Colonic mucosa (tissue), 4 donors: ENCODE results near the gene KRT7. TPM values are rescaled to one million over a fixed set of nuclear protein-coding genes. Genes with fewer than 3 reads are reported as not detected.
"Not testable (repeated sequence)": the region's sequence is repeated elsewhere in the genome, so short reads cannot be mapped to it uniquely, and the experiment has no call there.

Experiments
- DNase-seq: peaks from one replicate; pipeline ENCODE4 v3.0.0-alpha.2; 2020
- H3K27ac ChIP-seq: fragments of 200-600 bp; one replicate; pipeline ENCODE4 v1.8.0; 2021
- H3K27me3 ChIP-seq: fragments of 200-600 bp; one replicate; pipeline ENCODE4 v1.8.0; 2021
- H3K36me3 ChIP-seq: fragments of 200-600 bp; one replicate; pipeline ENCODE4 v1.8.0; 2021
- H3K4me1 ChIP-seq: fragments of 200-600 bp; one replicate; pipeline ENCODE4 v1.8.0; 2021; ENCODE audit warnings: mild to moderate bottlenecking
- H3K4me3 ChIP-seq: fragments of 200-600 bp; one replicate; pipeline ENCODE4 v1.8.0; 2021
- H3K9ac ChIP-seq, 2 donors: one replicate each; pipeline ENCODE4 v1.7.0; 2013; ENCODE audit warnings: control low read depth in 2 of 2, low read depth in 2 of 2, low read length in 2 of 2
- H3K9me3 ChIP-seq: fragments of 200-600 bp; one replicate; pipeline ENCODE4 v1.8.0; 2021
- CTCF ChIP-seq: fragments of 200-600 bp; IDR thresholded peaks from one replicate; pipeline ENCODE4 v1.8.0; 2022; ENCODE audit warnings: antibody characterized with exemption, mild to moderate bottlenecking
- intact Hi-C: fragments of 100-400 bp; cut with DNase I; formaldehyde crosslinking; loops from one replicate; pipeline ENCODE4 v1.14.1; 2022
- total RNA-seq, 2 donors: library from RNA; stranded (reverse); fragmentation: NEBNext Ultra II Directional in 1 of 2; extraction: Animal tissue kit (Norgen Biotek cat#: 25700) in 1 of 2; gene quantifications; one replicate each; pipeline ENCODE4 v1.2.1, GENCODE V29; 2021
- donor health status: healthy.
- donor health status: DM: no; HTN: no; CAD: no.
- donor health status: DM: no; HTN: no; CAD: no.

Gene KRT7
- total RNA-seq, 2 donors from 2014 or later: 2.1 to 4.0 TPM

GRCh38 chr12:52250048-52250990 is 17.3 kb downstream of the KRT7 start:
- H3K4me3 ChIP-seq: no peak overlapping the region
- no peak for TF ChIP-seq CTCF
- no peaks in the 10 kb centered on the region for H3K27me3 ChIP-seq
- intact Hi-C loops: no loop called here
- no peak overlapping the region for H3K9ac ChIP-seq
- no peaks in the 10 kb centered on the region for H3K9me3 ChIP-seq
- H3K4me1 ChIP-seq: peaks cover 5% of the 10 kb centered on the region
- no peak for DNase-seq
- H3K27ac ChIP-seq: no peak overlapping the region
- no peaks in the 10 kb centered on the region for H3K36me3 ChIP-seq

DNA sequence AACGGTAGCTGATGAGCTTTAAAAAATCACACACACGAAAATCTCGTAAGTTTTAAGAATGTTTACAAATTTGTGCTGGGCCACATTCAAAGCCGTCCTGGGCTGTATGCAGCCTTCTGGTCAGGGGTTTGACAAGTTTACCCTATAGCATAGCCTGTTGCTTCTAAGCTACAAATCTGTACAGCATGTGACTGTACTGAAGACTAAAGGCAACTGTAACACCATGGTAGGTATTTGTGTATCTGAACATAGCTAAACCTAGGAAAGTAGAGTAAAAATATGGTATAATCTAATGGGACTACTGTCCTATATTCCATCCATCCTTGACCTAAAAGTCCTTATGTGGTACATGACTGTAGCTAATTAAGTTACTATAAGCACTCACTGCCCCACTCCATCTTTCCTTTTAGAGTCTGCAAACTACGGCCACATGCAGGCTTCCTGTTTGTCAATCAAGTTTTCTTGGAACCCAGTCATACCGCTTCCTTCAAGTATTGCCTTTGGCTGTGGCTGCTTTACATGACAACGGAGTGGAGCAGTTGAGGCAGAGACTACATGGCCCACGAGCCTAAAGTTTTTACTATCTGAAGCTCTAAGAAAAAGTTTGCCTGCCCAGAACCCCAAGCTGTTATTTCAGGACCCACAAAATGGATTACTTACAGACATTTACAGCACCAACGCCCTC is 18.5 kb downstream of the KRT7 start:
- Histone ChIP-seq H3K36me3 (no peaks in the 10 kb centered on the region), H3K4me3 (no peak overlapping the region), H3K9me3 (no peaks in the 10 kb centered on the region), H3K4me1 (peaks cover 5% of the 10 kb centered on the region), H3K9ac (no peak overlapping the region), H3K27me3 (no peaks in the 10 kb centered on the region), H3K27ac (no peak overlapping the region)
- intact Hi-C loops: no loop called here
- TF ChIP-seq CTCF: no peak
- DNase-seq: no peak

GRCh38 chr12:52252175-52252615 is 19.2 kb downstream of the KRT7 start:
- DNase-seq, H3K36me3 ChIP-seq, intact Hi-C loops, H3K4me3 ChIP-seq, H3K9me3 ChIP-seq, H3K27me3 ChIP-seq, H3K4me1 ChIP-seq, H3K27ac ChIP-seq, H3K9ac ChIP-seq: not testable (repeated sequence)

GRCh38 chr12:52252728-52253343 is 19.8 kb downstream of the KRT7 start:
- no peak for DNase-seq
- intact Hi-C loops: no loop called here
- H3K27me3 ChIP-seq: peaks cover 10% of the 10 kb centered on the region
- no peak for TF ChIP-seq CTCF
- H3K4me3 ChIP-seq: no peak overlapping the region
- no peaks in the 10 kb centered on the region for H3K9me3 ChIP-seq
- no peak overlapping the region for H3K27ac ChIP-seq
- no peaks in the 10 kb centered on the region for H3K36me3 ChIP-seq
- H3K9ac ChIP-seq: no peak overlapping the region
- peaks cover 2% of the 10 kb centered on the region for H3K4me1 ChIP-seq

DNA sequence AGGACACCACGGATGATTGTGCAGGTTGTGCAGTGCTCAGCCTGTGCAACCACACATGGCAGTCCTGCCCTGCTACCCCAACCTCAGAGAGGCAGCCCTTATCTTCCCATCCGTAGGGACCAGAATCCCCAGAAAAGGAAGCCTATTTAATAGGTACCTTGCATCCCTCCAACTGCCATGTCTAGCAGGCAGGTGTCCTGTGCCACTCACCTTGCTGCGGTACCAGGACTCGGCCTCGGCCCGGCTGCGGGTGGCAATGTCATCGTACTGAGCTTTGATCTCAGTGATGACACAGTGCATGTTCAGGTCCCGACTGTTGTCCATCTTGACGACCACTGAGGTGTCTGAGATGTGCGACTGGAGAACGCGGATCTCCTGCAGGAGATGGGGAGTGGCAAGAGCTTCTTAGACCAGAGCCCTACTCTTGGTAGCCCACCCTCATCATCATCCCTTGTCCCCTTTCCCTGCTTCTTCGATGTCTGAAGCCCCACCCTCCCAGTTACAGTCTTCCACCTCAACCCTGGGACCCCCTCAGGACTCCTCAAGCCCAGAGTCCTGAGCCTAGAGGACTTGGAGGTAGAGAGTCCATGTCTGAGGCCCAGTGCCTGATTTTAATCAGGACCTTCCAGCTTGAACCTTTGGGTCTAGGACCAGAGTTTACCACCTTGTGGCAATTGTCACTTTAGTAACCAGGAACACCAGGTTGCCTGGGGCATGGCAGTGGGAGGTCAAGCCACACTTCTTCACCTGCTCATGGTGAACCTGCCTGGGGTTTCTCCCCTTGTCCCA is 20.5 kb downstream of the KRT7 start:
- H3K27ac ChIP-seq: no peak overlapping the region
- intact Hi-C loops: no loop called here
- peaks cover 18% of the 10 kb centered on the region for H3K27me3 ChIP-seq

More for the DNA sequence above, 20.5 kb downstream of the KRT7 start:
- DNase-seq: no peak
- Histone ChIP-seq H3K4me3 (no peak overlapping the region), H3K4me1 (peaks cover 4% of the 10 kb centered on the region), H3K9me3 (no peaks in the 10 kb centered on the region), H3K9ac (no peak overlapping the region), H3K36me3 (no peaks in the 10 kb centered on the region)
- TF ChIP-seq CTCF: no peak
